Sigmoid colon (tissue), 7 donors: ENCODE results near the gene MANBA. TPM values are rescaled to one million over a fixed set of nuclear protein-coding genes. Genes with fewer than 3 reads are reported as not detected.

Source experiments
- DNase-seq: peaks from one replicate; pipeline ENCODE4 v3.0.0-alpha.2; 2019
- H3K27ac ChIP-seq, 4 donors: fragments of 200-600 bp; sonication (generic); one replicate each; pipeline ENCODE4 v1.5.1; 2016 to 2019; ENCODE audit warnings: mild to moderate bottlenecking in 1 of 4
- H3K27me3 ChIP-seq, 3 donors: fragments of 200-600 bp; sonication (generic); one replicate each; pipeline ENCODE4 v1.5.1; 2019; ENCODE audit warnings: mild to moderate bottlenecking in 1 of 3
- H3K36me3 ChIP-seq, 4 donors: fragments of 200-600 bp; sonication (generic); one replicate each; pipeline ENCODE4 v1.5.1; 2016 to 2019
- H3K4me1 ChIP-seq, 4 donors: fragments of 200-600 bp; sonication (generic); one replicate each; pipeline ENCODE4 v1.5.1; 2017 to 2019
- H3K4me3 ChIP-seq, 4 donors: fragments of 200-600 bp; sonication (generic); one replicate each; pipeline ENCODE4 v1.5.1; 2017 to 2019; ENCODE audit warnings: mild to moderate bottlenecking in 2 of 4, moderate library complexity in 1 of 4
- H3K9me3 ChIP-seq, 4 donors: fragments of 200-600 bp in 3 of 4; sonication (generic) in 3 of 4; one replicate each; pipeline versions ENCODE4 v1.5.1 to v1.6.1; 2013 to 2019
- EP300 ChIP-seq, 4 donors: sonication (generic); formaldehyde crosslinking; IDR thresholded peaks; one replicate each; pipeline ENCODE4 v1.6.1; 2017; ENCODE audit warnings: antibody characterized with exemption in 4 of 4
- POLR2A ChIP-seq, 2 donors: fragments of 450-650 bp; IDR thresholded peaks; one replicate each; pipeline ENCODE4 v1.6.1; 2016; ENCODE audit warnings: antibody characterized with exemption in 2 of 2, mild to moderate bottlenecking in 2 of 2, moderate library complexity in 2 of 2
- POLR2AphosphoS5 ChIP-seq, 4 donors: sonication (generic); formaldehyde crosslinking; IDR thresholded peaks; one replicate each; pipeline ENCODE4 v1.6.1; 2017; ENCODE audit warnings: antibody characterized with exemption in 4 of 4
- WGBS, 2 donors: extraction: QIAGEN DNeasy Blood & Tissue Kit; methylation state at CpG; one replicate each; pipeline ENCODE4 v1.1.7; 2013; 5-methylcytosine and 5-hydroxymethylcytosine counted together
- intact Hi-C: fragments of 100-400 bp; cut with DNase I; formaldehyde crosslinking; loops from one replicate; pipeline ENCODE4 v1.15.1; 2023
- polyA plus RNA-seq, 3 donors: library from polyadenylated mRNA; stranded (reverse); fragments of 200-250 nt; gene quantifications; one replicate each; pipeline ENCODE4 v1.2.3, GENCODE V29; 2013
- total RNA-seq, 4 donors: library from RNA; depleted of rRNA; stranded (reverse); fragments of >200 nt; gene quantifications; one replicate each; pipeline ENCODE4 v1.1.0, GENCODE V29; 2016
- TF ChIP-seq, protein P1 (sequence below), 4 experiments: fragments of 450-650 bp in 3 of 4; fragments of 200-600 bp in 1 of 4; IDR thresholded peaks; one replicate each; pipeline ENCODE4 v1.5.1; 2016 to 2019; ENCODE audit warnings: antibody characterized with exemption in 4 of 4, mild to moderate bottlenecking in 3 of 4, moderate library complexity in 2 of 4
- donor health status: healthy with polysubstance abuse.
- donor health status: Bipolar disorder and iron deficiency.
- donor health status: healthy.

Gene MANBA
- total and polyA plus RNA-seq, 7 donors: 8.4 to 47.4 (median 25.3) TPM

DNA sequence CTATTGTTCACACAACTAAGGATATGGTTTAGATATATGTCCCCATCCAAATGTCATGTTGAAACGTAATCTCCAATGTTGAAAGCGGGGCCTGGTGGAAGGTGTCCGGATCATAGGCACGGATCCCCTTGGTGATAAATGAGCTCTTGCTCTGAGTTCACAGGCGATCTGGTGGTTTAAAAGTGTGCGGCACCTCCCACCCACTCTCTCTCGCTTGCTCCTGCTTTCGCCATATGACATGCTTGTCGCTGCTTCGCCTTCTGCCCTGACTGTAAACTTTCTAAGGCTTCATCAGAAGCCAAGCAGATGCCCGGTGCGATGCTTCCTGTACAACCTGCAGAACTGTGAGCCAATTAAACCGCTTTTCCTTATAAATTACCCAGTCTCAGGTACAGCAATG is 131.1 kb downstream of the MANBA start:
- intact Hi-C loops: no loop called here
- H3K27ac ChIP-seq: no peak overlapping the region
- DNase-seq: no peak
- no peaks in the 10 kb centered on the region for H3K9me3 ChIP-seq
- TF ChIP-seq, protein P1, sequence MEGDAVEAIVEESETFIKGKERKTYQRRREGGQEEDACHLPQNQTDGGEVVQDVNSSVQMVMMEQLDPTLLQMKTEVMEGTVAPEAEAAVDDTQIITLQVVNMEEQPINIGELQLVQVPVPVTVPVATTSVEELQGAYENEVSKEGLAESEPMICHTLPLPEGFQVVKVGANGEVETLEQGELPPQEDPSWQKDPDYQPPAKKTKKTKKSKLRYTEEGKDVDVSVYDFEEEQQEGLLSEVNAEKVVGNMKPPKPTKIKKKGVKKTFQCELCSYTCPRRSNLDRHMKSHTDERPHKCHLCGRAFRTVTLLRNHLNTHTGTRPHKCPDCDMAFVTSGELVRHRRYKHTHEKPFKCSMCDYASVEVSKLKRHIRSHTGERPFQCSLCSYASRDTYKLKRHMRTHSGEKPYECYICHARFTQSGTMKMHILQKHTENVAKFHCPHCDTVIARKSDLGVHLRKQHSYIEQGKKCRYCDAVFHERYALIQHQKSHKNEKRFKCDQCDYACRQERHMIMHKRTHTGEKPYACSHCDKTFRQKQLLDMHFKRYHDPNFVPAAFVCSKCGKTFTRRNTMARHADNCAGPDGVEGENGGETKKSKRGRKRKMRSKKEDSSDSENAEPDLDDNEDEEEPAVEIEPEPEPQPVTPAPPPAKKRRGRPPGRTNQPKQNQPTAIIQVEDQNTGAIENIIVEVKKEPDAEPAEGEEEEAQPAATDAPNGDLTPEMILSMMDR (IDR thresholded peaks at IDR 0.05): no peak
- TF ChIP-seq POLR2AphosphoS5 (IDR thresholded peaks at IDR 0.05): no peak
- TF ChIP-seq POLR2A (IDR thresholded peaks at IDR 0.05): no peak
- no peak for TF ChIP-seq EP300 (IDR thresholded peaks at IDR 0.05)
- no peak overlapping the region for H3K4me3 ChIP-seq
- WGBS, 2 donors: 85 to 95% methylated on average over 13 of the region's 13 CpGs
- H3K27me3 ChIP-seq: no peaks in the 10 kb centered on the region
- H3K4me1 ChIP-seq: no peaks in the 10 kb centered on the region
- peaks cover 0 to 24% (median 5%) of the 10 kb centered on the region in 4 donors for H3K36me3 ChIP-seq

DNA sequence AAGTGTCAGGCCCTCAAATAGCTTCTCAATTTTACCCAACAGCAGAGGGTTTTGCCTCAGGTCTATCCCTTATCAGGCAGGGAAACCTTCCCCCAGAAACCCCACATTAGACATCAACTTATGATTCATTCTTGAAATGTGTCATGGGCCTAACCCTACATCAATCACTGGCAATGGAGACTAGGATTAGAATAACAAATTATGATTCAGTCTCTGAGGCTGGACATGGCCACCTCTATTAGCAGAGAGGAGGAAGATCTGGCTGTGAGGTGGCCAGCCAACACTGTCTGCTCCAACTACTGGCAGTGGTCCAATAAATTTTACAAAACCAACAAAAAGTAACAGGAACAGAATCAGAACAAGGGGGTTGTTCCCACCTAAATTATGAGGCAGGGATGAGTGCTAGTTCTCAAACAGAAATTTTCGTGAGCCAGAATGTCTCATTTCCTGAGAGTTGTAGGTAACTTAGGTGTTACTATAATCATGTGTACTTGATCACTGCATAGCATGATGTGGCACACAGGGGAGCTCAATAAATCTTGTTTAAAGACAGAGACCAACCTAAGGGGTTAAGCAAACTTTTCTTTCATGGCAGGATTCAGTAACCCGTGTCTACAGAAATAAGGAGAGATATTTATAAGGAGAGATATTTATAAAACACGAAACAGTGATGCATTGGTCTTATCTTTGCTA is 132.8 kb downstream of the MANBA start:
- no peaks in the 10 kb centered on the region for H3K4me1 ChIP-seq
- DNase-seq: no peak
- WGBS, 2 donors: 79 to 81% methylated on average over 3 of the region's 3 CpGs
- H3K36me3 ChIP-seq: peaks cover 0 to 15% (median 0%) of the 10 kb centered on the region in 4 donors
- H3K4me3 ChIP-seq: no peak overlapping the region
- H3K27ac ChIP-seq: no peak overlapping the region
- H3K27me3 ChIP-seq: no peaks in the 10 kb centered on the region
- no peaks in the 10 kb centered on the region for H3K9me3 ChIP-seq
- intact Hi-C loops: no loop called here
- TF ChIP-seq POLR2AphosphoS5 (IDR thresholded peaks at IDR 0.05) (no peak), POLR2A (IDR thresholded peaks at IDR 0.05) (no peak), EP300 (IDR thresholded peaks at IDR 0.05) (no peak)
- TF ChIP-seq, protein P1 (IDR thresholded peaks at IDR 0.05): no peak

DNA sequence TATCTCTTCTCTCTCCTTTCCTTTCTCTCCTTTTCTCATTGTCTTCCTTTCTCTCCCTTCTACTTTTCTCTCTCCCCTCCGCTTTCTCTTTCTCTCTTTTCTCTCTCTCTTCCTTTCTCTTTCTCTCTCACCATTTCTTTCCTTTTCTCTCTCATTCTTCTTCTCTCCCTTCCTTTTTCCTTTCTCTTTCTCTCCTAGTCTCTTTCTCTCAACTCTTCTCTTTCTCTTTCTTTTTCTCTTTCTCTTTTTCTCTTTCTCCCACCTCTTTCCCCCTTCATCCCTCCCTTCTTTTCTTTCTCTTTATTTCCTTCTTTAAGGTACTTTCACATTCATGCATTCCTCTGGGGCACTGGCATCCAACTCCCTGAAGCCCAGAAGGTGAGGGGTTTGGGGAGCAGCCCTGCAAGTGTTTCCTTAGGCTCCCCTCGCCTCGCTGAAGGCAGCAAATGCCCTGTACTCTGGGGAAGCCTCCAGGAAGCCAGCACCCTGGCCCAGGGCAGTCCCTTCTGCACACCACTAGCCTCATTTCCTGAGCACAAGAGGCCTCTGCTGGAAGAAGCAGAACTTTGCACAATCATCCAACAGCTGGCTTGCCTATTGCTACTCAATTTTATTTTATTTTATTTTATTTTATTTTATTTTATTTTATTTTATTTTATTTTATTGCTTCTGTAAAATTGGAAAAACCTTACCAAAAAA is 135.4 kb downstream of the MANBA start:
- peaks cover 0 to 7% (median 6%) of the 10 kb centered on the region in 4 donors for H3K4me1 ChIP-seq
- WGBS, 2 donors: 59 to 88% methylated on average over 3 of the region's 3 CpGs

DNA sequence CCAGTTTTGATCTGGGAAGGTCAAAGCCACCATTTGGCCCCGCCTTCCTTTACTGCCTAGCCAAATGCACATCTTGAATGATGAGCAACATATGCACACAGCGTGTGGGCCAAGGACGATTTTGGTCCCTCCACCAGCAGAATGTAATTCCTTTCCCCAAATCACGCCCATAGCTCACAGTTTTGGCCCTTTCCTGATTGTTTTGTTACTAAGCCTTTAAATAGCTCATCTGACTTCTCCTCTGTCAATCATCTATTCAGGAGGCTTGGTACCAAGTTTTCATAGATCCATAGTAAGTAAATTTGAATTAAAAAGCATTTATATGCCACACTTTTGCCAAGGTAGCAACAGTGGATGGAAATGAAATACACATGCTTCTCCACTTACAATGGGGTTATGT is 136.3 kb downstream of the MANBA start:
- TF ChIP-seq EP300 (IDR thresholded peaks at IDR 0.05): no peak
- TF ChIP-seq POLR2A (IDR thresholded peaks at IDR 0.05): no peak
- no peak for TF ChIP-seq POLR2AphosphoS5 (IDR thresholded peaks at IDR 0.05)
- TF ChIP-seq, protein P1 (IDR thresholded peaks at IDR 0.05): no peak
- no peaks in the 10 kb centered on the region for H3K36me3 ChIP-seq
- H3K4me3 ChIP-seq: no peak overlapping the region
- peaks cover 0 to 9% (median 6%) of the 10 kb centered on the region in 4 donors for H3K4me1 ChIP-seq
- no peaks in the 10 kb centered on the region for H3K27me3 ChIP-seq
- DNase-seq: no peak
- intact Hi-C loops: loop anchor here (5.0 kb wide), 2 partner anchors 127 to 473 kb away; partner anchors contain the start of gene BDH2
- H3K9me3 ChIP-seq: no peaks in the 10 kb centered on the region
- no peak overlapping the region for H3K27ac ChIP-seq
- 91 to 94% methylated on average over 4 of the region's 4 CpGs for WGBS, 2 donors

More for the DNA sequence above, 135.4 kb downstream of the MANBA start:
- Histone ChIP-seq H3K36me3 (no peaks in the 10 kb centered on the region), H3K4me3 (no peak overlapping the region), H3K9me3 (no peaks in the 10 kb centered on the region), H3K27me3 (no peaks in the 10 kb centered on the region), H3K27ac (no peak overlapping the region)
- no peak for DNase-seq
- TF ChIP-seq EP300 (IDR thresholded peaks at IDR 0.05): no peak
- TF ChIP-seq POLR2A (IDR thresholded peaks at IDR 0.05): no peak
- no peak for TF ChIP-seq POLR2AphosphoS5 (IDR thresholded peaks at IDR 0.05)
- TF ChIP-seq, protein P1 (IDR thresholded peaks at IDR 0.05): no peak
- intact Hi-C loops: no loop called here
